IMR-90 (cell line): ENCODE results near the gene DSCAML1. TPM values are rescaled to one million over a fixed set of nuclear protein-coding genes. Genes with fewer than 3 reads are reported as not detected.

Experiments used
- ATAC-seq: fragments of 200-7000 bp; cut with Tn5 transposase; 2 replicates; pipeline ENCODE4 v1.9.1; 2020; ENCODE audit warnings: low read depth, mild to moderate bottlenecking, moderate library complexity
- BruUV-seq: library from RNA; stranded (reverse); fragments of 400-500 nt; replicated peaks from 2 replicates; lab custom pipeline; 2021; lab: Mats Ljungman, UMichigan
- CTCF ChIA-PET: fragments of 300-600 bp; formaldehyde crosslinking; extraction: SDS; loops from one replicate; lab custom pipeline; 2021; ENCODE audit warnings: antibody characterized with exemption; lab: Yijun Ruan, JAX
- POLR2A ChIA-PET: fragments of 300-600 bp; sonication (Branson Sonifier 250); formaldehyde crosslinking; loops from one replicate; lab custom pipeline; 2022; ENCODE audit warnings: antibody characterized with exemption; ENCODE audit not compliant: unreplicated experiment; lab: Charles Lee
- DNase-seq: peaks from one replicate; pipeline ENCODE4 v3.0.0; 2013
- H2AFZ ChIP-seq: replicated peaks from 2 replicates; pipeline ENCODE3; 2013; ENCODE audit warnings: low read length, mild to moderate bottlenecking; ENCODE audit not compliant: poor library complexity
- H2AK5ac ChIP-seq: 2 replicates; pipeline ENCODE4 v1.6.1; 2013; ENCODE audit warnings: low read depth, low read length, inconsistent platforms
- H2AK9ac ChIP-seq: replicated peaks from 2 replicates; pipeline ENCODE3; 2013; ENCODE audit warnings: mild to moderate bottlenecking, low read depth, low read length, moderate library complexity; ENCODE audit not compliant: poor library complexity
- H2BK120ac ChIP-seq: 2 replicates; pipeline ENCODE4 v1.6.1; 2013; ENCODE audit warnings: low read depth, low read length, inconsistent platforms
- H2BK15ac ChIP-seq: 3 replicates; pipeline ENCODE4 v1.6.1; 2013; ENCODE audit warnings: low read depth, low read length, inconsistent platforms
- H2BK20ac ChIP-seq: 2 replicates; pipeline ENCODE4 v1.6.1; 2013; ENCODE audit warnings: low read depth, mild to moderate bottlenecking, inconsistent platforms, low read length, moderate library complexity
- H2BK5ac ChIP-seq: 2 replicates; pipeline ENCODE4 v1.6.1; 2013; ENCODE audit warnings: mild to moderate bottlenecking, low read depth, low read length, inconsistent platforms; ENCODE audit not compliant: poor library complexity, severe bottlenecking
- H3K14ac ChIP-seq: replicated peaks from 2 replicates; pipeline ENCODE4 v1.6.1; 2013; ENCODE audit warnings: low read depth, low read length, inconsistent platforms
- H3K18ac ChIP-seq: 2 replicates; pipeline ENCODE4 v1.6.1; 2013; ENCODE audit warnings: low read depth, low read length, control low read depth
- H3K23ac ChIP-seq: 2 replicates; pipeline ENCODE4 v1.6.1; 2013; ENCODE audit warnings: low read depth, low read length, inconsistent platforms
- H3K27ac ChIP-seq: 2 replicates; pipeline ENCODE4 v1.5.1; 2013; ENCODE audit warnings: mild to moderate bottlenecking, control low read depth, low read length; ENCODE audit not compliant: insufficient read depth
- H3K27me3 ChIP-seq: 2 replicates; pipeline ENCODE4 v1.6.1; 2013; ENCODE audit warnings: low read length; ENCODE audit not compliant: control insufficient read depth, insufficient read depth
- H3K36me3 ChIP-seq: 2 replicates; pipeline ENCODE4 v1.6.1; 2013; ENCODE audit warnings: low read length, mixed read lengths; ENCODE audit not compliant: control insufficient read depth, insufficient read depth
- H3K4ac ChIP-seq: 2 replicates; pipeline ENCODE4 v1.6.1; 2013; ENCODE audit warnings: low read depth, low read length, inconsistent platforms
- H3K4me1 ChIP-seq: 2 replicates; pipeline ENCODE4 v1.6.1; 2013; ENCODE audit warnings: low read length, mixed read lengths; ENCODE audit not compliant: control insufficient read depth, insufficient read depth
- H3K4me2 ChIP-seq: 2 replicates; pipeline ENCODE4 v1.6.1; 2013; ENCODE audit warnings: low read depth, mild to moderate bottlenecking, control low read depth, low read length, moderate library complexity
- H3K4me3 ChIP-seq: 2 replicates; pipeline ENCODE4 v1.5.1; 2013; ENCODE audit warnings: low read depth, mild to moderate bottlenecking, control low read depth, low read length, moderate library complexity; ENCODE audit not compliant: insufficient read depth
- H3K56ac ChIP-seq: 2 replicates; pipeline ENCODE4 v1.6.1; 2013; ENCODE audit warnings: low read length, inconsistent platforms; ENCODE audit not compliant: insufficient read depth; ENCODE audit errors: extremely low read depth
- H3K79me1 ChIP-seq, 2 experiments: 2 replicates each; pipeline ENCODE4 v1.6.1; 2013; ENCODE audit warnings: low read length in 2 of 2, inconsistent platforms in 1 of 2, low read depth in 1 of 2
- H3K9ac ChIP-seq: 2 replicates; pipeline ENCODE4 v1.6.1; 2013; ENCODE audit warnings: low read depth, low read length, control low read depth
- H3K9me1 ChIP-seq: 2 replicates; pipeline ENCODE4 v1.6.1; 2013; ENCODE audit warnings: low read length, inconsistent platforms; ENCODE audit not compliant: insufficient read depth
- H3K9me3 ChIP-seq: 2 replicates; pipeline ENCODE4 v1.6.1; 2013; ENCODE audit warnings: low read length; ENCODE audit not compliant: control insufficient read depth, insufficient read depth
- H4K20me1 ChIP-seq: 2 replicates; pipeline ENCODE4 v1.6.1; 2013; ENCODE audit warnings: low read length, inconsistent platforms; ENCODE audit not compliant: insufficient read depth
- H4K5ac ChIP-seq: 2 replicates; pipeline ENCODE4 v1.6.1; 2013; ENCODE audit warnings: mild to moderate bottlenecking, low read depth, low read length, control low read depth
- H4K8ac ChIP-seq, 2 experiments: 2 replicates each; pipeline ENCODE4 v1.6.1; 2013; ENCODE audit warnings: low read depth in 2 of 2, low read length in 2 of 2, control low read depth in 1 of 2, inconsistent platforms in 1 of 2
- H4K91ac ChIP-seq: 2 replicates; pipeline ENCODE4 v1.6.1; 2013; ENCODE audit warnings: low read depth, low read length, inconsistent platforms; ENCODE audit not compliant: insufficient read depth
- BHLHE40 ChIP-seq: fragments of 150-350 bp; IDR thresholded peaks from 2 replicates; pipeline ENCODE4 v1.6.1; 2016; ENCODE audit warnings: mild to moderate bottlenecking, low read depth, low read length
- CEBPB ChIP-seq: IDR thresholded peaks from 2 replicates; pipeline ENCODE4 v1.6.1; 2012; ENCODE audit warnings: low read depth, low read length, improper control_type of control experiment
- CTCF ChIP-seq: conservative IDR thresholded peaks from 2 replicates; pipeline ENCODE4 v1.5.1; 2012; ENCODE audit warnings: mild to moderate bottlenecking, low read depth, low read length, improper control_type of control experiment
- ELK1 ChIP-seq: fragments of 150-350 bp; IDR thresholded peaks from 2 replicates; pipeline ENCODE4 v1.6.1; 2016; ENCODE audit warnings: low read depth, mild to moderate bottlenecking, low read length, moderate library complexity, borderline replicate concordance
- NFE2L2 ChIP-seq: fragments of 150-350 bp; IDR thresholded peaks from 2 replicates; pipeline ENCODE4 v1.6.1; 2016; ENCODE audit warnings: low read depth, mild to moderate bottlenecking, low read length
- POLR2A ChIP-seq: IDR thresholded peaks from 2 replicates; pipeline ENCODE4 v1.6.1; 2012; ENCODE audit warnings: mild to moderate bottlenecking, low read depth, low read length
- RAD21 ChIP-seq: IDR thresholded peaks from 2 replicates; pipeline ENCODE4 v1.6.1; 2012; ENCODE audit warnings: low read length, improper control_type of control experiment
- RFX5 ChIP-seq: IDR thresholded peaks from 2 replicates; pipeline ENCODE4 v1.8.0; 2012; ENCODE audit warnings: low read depth, mild to moderate bottlenecking, low read length, moderate library complexity
- SMC3 ChIP-seq: fragments of 150-350 bp; IDR thresholded peaks from 2 replicates; pipeline ENCODE4 v1.6.1; 2016; ENCODE audit warnings: low read depth, mild to moderate bottlenecking, antibody characterized with exemption, low read length, moderate library complexity
- WGBS, 2 experiments: methylation state at CpG; one replicate each; pipeline versions ENCODE4 v1.1.5 to v1.1.7; 2013; ENCODE audit warnings: missing lambda C conversion rate in 2 of 2; ENCODE audit not compliant: insufficient read length in 1 of 2; ENCODE audit errors: extremely low coverage in 2 of 2; 5-methylcytosine and 5-hydroxymethylcytosine counted together
- dilution Hi-C: fragments of 300-500 bp; cut with HindIII; formaldehyde crosslinking; loops from one replicate; pipeline ENCODE4 v1.14.3; 2018; ENCODE audit warnings: low sequenced_read_pairs; ENCODE audit not compliant: unreplicated experiment
- in situ Hi-C: fragments of 300-500 bp; cut with MboI; formaldehyde crosslinking; loops from 3 replicates; pipeline ENCODE4 v1.14.3; 2019; ENCODE audit warnings: low sequenced_read_pairs, inconsistent platforms, mixed read lengths
- intact Hi-C: fragments of 100-400 bp; cut with micrococcal nuclease; formaldehyde crosslinking; loops from 2 replicates; pipeline ENCODE4 v1.10.0; 2022
- polyA plus RNA-seq, 3 experiments: library from polyadenylated mRNA; depleted of rRNA; stranded (reverse); fragments of >200 nt; gene quantifications; 2 replicates each; pipeline ENCODE4 v1.2.3, GENCODE V29; 2012; ENCODE audit warnings: low replicate concordance in 1 of 3
- total RNA-seq: library from RNA; depleted of rRNA; stranded (reverse); fragments of >200 nt; gene quantifications from 2 replicates; pipeline ENCODE4 v1.2.3, GENCODE V29; 2012

The DSCAML1 gene
- total and polyA plus RNA-seq, 2 of the 4 experiments (the other 2 are of a cell fraction) = not detected

GRCh38 chr11:117841551-117842031, 44.6 kb upstream of the DSCAML1 start:
- intact Hi-C loops = no loop called here

More at GRCh38 chr11:117841551-117842031, 44.6 kb upstream of the DSCAML1 start:
- H3K4me2 ChIP-seq = no peak overlapping the region
- H3K23ac ChIP-seq = no peak overlapping the region
- H4K91ac ChIP-seq = no peak overlapping the region
- H3K4me1 ChIP-seq = no peaks in the 10 kb centered on the region
- no peak overlapping the region for H3K4me3 ChIP-seq
- peak overlapping the region; percentile 5 for H2AK9ac ChIP-seq
- dilution Hi-C loops (no loop called here), in situ Hi-C loops (loop anchor here (5.0 kb wide), 1 partner anchor 106 kb away; no protein-coding TSS in a partner anchor)
- H3K79me1 ChIP-seq = no peaks in the 10 kb centered on the region
- H3K9me3 ChIP-seq = no peaks in the 10 kb centered on the region
- H2BK15ac ChIP-seq = no peak overlapping the region
- H2AK5ac ChIP-seq = no peak overlapping the region
- POLR2A ChIA-PET = no interaction called here
- no peak overlapping the region for H2BK20ac ChIP-seq
- CTCF ChIA-PET = interaction anchor here (0.6 to 2.4 kb wide), 3 partner anchors 9 to 106 kb away, joined by 3 to 12 read pairs (median 3); no protein-coding TSS in a partner anchor
- no peaks in the 10 kb centered on the region for H3K36me3 ChIP-seq
- no peak overlapping the region for H4K5ac ChIP-seq
- no peaks in the 10 kb centered on the region for H3K9me1 ChIP-seq
- H3K9ac ChIP-seq = no peak overlapping the region
- no peak overlapping the region for H2BK120ac ChIP-seq
- no peak overlapping the region for H2BK5ac ChIP-seq
- no peak overlapping the region for H4K8ac ChIP-seq
- no peak overlapping the region for H3K14ac ChIP-seq
- no peak overlapping the region for H3K27ac ChIP-seq
- H3K56ac ChIP-seq = no peak overlapping the region
- BruUV-seq = no TSS peak
- H2AFZ ChIP-seq = no peak overlapping the region
- TF ChIP-seq SMC3 (no peak), POLR2A (no peak), BHLHE40 (no peak), RAD21 (no peak), ELK1 (no peak), CTCF (no peak), RFX5 (no peak), NFE2L2 (no peak), CEBPB (no peak)
- ATAC-seq = no peak
- peaks cover 20% of the 10 kb centered on the region for H3K27me3 ChIP-seq
- no peak for DNase-seq
- no peaks in the 10 kb centered on the region for H4K20me1 ChIP-seq
- H3K4ac ChIP-seq = no peak overlapping the region
- 100% methylated on average over 1 of the region's 7 CpGs; no CpG with 5 or more reads in 1 of the 2 experiments for WGBS, 2 experiments
- H3K18ac ChIP-seq = no peak overlapping the region
